ENCODE data around the gene OTX2.

The OTX2 gene

DNA sequence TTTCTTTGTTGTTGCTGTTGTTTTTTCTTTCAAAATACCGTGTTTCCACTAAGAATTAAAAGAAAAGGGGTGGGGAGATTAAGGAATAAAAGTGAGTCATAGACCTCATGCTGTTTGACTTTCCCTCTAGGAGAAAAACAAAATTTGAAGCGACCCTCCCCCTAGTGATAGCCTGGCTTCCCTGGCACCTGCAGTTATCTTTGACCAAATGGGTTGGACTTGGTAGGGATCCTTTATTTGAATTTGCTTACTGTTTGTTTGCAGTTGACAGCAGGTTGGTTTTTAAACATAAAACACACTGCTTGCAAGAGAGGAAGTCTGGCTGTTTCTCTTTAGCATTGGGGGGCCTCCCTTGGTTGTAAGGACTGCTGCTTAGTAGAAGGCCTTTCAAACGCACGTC is 14.0 kb downstream of the OTX2 start:
- DNase-seq (ENCODE audit: low read depth), result no peak

DNA sequence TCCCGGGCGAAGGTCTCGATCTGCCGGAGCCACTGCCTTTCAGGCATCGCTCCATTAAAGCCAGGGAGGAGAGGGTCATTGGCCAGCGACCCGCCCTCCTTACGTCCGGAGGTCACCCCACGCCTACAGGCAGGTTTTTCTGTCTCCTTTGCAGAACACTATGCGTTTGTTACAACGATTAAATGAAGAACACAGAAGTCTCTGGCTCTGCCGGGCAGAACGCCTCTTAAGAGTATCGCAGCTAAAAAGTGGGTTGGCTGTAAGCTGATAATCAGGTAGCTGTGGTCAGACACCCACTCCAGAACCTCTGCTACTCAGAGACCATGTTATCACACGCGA is 15.0 kb downstream of the OTX2 start:
- DNase-seq (ENCODE audit: low read depth), result no peak

- DNase-seq (ENCODE audit: low read depth), result no peak
Measured at GRCh38 chr14:56794557-56795283, 15.6 kb downstream of the OTX2 start.

DNA sequence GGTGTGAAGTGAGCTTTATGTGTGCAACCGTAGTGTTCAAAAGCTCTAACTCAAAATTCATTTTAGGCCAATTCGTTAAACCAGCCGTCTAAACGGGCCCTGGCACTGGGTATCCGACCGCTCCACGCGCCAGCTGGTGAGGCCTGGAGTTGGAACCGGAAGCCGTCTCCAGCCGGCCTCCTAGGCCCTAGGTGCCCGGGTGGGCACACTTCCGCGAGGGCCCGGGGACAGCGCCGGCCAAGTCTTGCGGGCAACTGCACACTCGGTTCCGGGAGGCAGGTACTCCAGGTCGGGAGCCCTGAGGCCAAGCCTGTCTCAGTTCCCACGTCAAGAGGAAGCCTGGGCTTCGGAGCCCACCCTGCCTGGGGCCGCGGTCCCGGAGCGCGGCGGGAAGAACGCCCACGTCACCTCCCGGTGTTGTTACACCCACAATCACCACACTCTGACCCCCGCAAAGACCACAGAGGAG is 16.2 kb downstream of the OTX2 start:
- DNase-seq (ENCODE audit: low read depth), result no peak

DNA sequence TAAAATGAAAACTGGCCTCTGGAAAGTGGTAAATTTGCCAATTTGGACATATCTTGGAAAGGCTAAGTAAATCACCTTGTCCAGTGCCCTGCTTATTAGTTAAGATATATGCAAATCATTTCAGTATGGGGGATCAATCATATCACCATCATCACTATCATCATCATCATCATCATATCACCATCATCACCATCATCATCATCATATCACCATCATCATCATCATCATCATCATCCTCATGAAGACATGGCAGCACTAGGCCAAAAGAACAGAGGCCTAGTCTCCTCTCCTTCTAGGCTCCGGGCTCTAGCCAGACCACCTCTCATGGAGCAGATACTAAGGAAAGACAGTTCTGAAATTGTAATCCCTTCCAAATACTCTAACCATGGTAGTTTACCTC is 20.3 kb downstream of the OTX2 start:
- DNase-seq (ENCODE audit: low read depth), result no peak

DNA sequence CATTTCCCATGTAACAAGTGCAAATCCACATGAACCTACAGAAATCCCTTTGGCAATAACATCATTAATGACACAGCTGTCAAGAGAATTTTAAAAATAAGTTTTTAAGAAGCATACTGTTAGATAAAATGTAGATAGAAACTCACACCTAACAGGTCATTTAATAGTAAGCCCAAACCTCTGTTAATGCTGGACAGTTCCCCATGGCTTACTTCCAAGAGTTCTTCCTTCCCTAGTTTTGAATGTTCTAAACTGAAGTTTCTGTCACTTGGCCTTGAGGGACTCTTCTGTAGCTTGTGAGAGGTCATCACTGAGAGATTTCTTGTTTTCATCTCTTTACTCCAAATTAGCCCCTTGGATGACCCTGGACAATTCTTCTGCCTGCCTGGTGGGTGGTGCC is 22.7 kb downstream of the OTX2 start:
- no peak for DNase-seq (ENCODE audit: low read depth)

DNA sequence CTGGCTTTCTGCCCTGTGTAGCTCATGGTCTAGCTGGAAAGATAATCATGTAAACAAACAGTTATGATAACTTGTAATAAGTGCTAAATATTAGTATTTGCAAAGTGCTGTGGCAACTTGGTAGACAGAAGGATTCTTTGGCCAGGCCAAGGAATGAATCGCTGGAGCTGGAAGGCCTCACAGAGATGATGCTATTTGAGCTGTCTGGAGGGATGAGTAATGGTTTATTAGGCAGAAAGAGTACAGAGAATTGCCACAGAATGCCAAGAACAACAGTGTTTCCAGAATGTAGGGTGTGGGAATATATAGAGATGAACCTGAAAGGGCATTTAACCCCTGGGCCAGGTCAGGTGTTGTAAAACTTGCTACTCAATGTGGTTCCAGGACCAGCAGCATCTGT is 27.6 kb downstream of the OTX2 start:
- DNase-seq (ENCODE audit: low read depth), result no peak

DNA sequence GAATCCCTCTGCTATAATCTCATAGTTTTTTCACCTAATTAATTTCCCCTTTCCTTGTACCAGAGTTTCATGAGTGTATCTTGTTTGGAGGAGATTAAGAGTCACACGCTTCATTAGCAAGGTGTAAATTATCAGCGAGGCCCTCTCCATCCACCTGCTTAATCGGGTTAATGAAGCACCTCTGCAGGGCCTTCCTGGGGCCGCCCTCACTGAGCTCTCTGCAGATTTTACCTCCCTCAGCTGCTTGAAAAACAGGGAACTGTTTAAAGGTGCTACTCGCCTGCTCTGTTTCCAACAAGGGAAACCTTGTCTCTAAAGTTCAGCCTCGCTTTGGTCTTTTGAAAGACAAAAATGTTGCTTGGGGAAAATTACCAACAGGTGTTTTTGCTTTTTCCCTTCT is 35.8 kb downstream of the OTX2 start:
- no peak for DNase-seq (ENCODE audit: low read depth)

GRCh38 chr14:56770512-56770911 is 39.8 kb downstream of the OTX2 start:
- DNase-seq (ENCODE audit: low read depth), result no peak

- no peak for DNase-seq (ENCODE audit: low read depth)
Measured at GRCh38 chr14:56760164-56760914, 49.9 kb downstream of the OTX2 start.

DNA sequence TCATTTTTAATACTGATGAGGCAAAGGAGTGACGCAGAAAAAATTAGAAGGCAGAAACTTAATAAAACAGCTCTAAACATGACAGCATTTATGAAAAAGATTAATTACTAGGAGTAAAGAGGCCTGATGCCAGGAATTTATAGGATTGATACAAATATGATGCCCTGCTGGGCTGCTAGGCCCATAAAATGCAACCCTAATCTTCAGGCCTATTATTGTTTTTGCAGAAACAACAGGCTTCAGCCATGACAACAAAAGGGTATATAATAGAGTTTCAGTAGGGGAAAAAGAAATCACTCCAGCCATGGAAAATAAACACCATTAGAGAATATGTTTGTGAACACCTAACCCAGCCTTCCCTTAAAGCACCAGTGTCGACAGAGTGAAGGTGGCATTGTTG is 50.6 kb downstream of the OTX2 start:
- DNase-seq (ENCODE audit: low read depth), result no peak

GRCh38 chr14:56759094-56759493 is 51.2 kb downstream of the OTX2 start:
- no peak for DNase-seq (ENCODE audit: low read depth)

DNA sequence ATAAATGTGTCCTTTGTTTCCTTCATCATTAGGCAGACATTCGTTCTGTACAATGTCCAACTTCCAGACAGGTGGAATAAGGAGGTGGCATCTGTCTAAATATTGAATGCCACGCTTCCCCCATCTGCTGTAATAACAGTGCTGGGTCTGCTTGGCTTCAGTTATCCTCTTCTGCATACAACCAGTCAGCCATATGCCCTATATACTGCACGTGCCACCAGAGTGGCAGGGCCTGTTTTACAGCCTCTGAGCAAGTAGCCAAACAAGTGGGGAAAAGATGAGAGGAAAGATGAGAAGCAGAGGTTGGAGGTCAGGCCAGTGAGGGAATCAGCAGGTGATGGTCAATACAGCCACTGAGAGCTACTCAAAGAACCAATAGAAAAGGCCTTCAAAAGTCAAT is 55.4 kb downstream of the OTX2 start:
- no peak for DNase-seq (ENCODE audit: low read depth)

GRCh38 chr14:56753396-56753795 is 56.9 kb downstream of the OTX2 start:
- no peak for DNase-seq (ENCODE audit: low read depth)

DNA sequence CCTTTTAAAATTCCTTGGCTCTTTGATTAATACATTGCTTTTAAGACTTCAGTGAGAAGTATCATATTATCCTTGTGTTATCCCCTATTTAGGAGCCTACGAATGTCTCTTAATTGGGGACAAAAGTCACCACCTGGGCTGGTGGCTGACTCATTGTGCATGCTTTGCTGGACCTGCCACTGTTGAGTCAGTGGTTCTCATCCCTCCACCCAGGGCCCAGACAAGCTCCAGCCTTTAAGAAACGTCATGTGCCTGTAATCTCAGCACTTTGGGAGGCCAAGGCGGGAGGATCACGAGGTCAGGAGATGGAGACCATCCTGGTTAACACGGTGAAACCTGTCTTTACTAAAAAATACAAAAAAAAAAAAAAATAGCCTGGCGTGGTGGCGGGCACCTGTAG is 57.9 kb downstream of the OTX2 start:
- no peak for DNase-seq (ENCODE audit: low read depth)

GRCh38 chr14:56751471-56751870 is 58.8 kb downstream of the OTX2 start:
- DNase-seq (ENCODE audit: low read depth), result no peak
